B cell (primary cell): ENCODE measurements around the gene NFAT5.

Source experiments
- CTCF ChIP-seq: fragments of 200-600 bp; IDR thresholded peaks from one replicate; pipeline ENCODE4 v1.8.0; 2022; ENCODE audit warnings: antibody characterized with exemption, mild to moderate bottlenecking
- EZH2 ChIP-seq: IDR thresholded peaks from 2 replicates; pipeline ENCODE4 v1.6.1; 2012; ENCODE audit warnings: borderline replicate concordance, low read depth, mild to moderate bottlenecking, moderate library complexity, low read length; ENCODE audit not compliant: insufficient read depth, poor library complexity, severe bottlenecking

DNA sequence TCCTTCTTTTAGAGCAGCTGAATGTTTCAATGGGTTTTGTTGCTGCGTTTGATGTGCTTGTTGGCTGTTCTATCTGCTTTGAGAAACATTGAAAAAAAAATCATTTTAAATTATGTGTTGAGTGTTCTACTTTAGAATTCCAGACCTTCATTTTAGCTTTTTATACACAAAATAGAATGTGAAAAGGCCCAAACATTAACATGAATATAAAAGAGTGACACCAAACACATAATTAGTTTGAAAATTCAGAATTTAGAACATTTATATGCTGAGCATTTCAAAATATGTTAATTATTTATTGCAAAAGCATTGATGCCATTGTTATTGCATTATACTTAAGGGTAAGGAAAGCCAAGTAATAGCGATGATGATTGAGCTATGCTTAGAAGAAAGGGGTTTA is 2.9 kb downstream of the NFAT5 start:
- no peak for TF ChIP-seq CTCF
- TF ChIP-seq EZH2, result no peak
